ENCODE data around the gene MAP7D3. TPM values are rescaled to one million over a fixed set of nuclear protein-coding genes. Genes with fewer than 3 reads are reported as not detected.

Gene MAP7D3
- total and polyA plus RNA-seq, 2 of the 8 experiments (the other 6 are each of a cell fraction or from before 2014, with no cell fraction given) = 4.8 to 19.6 TPM

GRCh38 chrX:136220540-136220939, 30.7 kb downstream of the MAP7D3 start:
- H3K27me3 ChIP-seq (replicated peaks in 1 of 4; ENCODE audit: control insufficient read depth in 3 of 4, extremely low read depth in 1 of 4, insufficient read depth in 3 of 4, low read length in 3 of 4) = no peaks in the 10 kb centered on the region
- H3K4ac ChIP-seq (replicated peaks; ENCODE audit: insufficient read length, low read depth, low read length) = no peak overlapping the region
- no peak for TF ChIP-seq TCF12 (IDR thresholded peaks at IDR 0.05; ENCODE audit: low read depth, low read length)
- no peak for TF ChIP-seq KDM5A (IDR thresholded peaks at IDR 0.05; ENCODE audit: low read length)
- TF ChIP-seq RBBP5 (IDR thresholded peaks at IDR 0.05; ENCODE audit: borderline replicate concordance, low read depth, low read length) = no peak
- no peak for TF ChIP-seq HDAC2 (IDR thresholded peaks at IDR 0.05; ENCODE audit: borderline replicate concordance in 1 of 2, low read depth in 2 of 2, low read length in 2 of 2)
- no peak for TF ChIP-seq CTBP2 (IDR thresholded peaks at IDR 0.05; ENCODE audit: borderline replicate concordance, insufficient read depth, insufficient read length, low read length)
- no peak for TF ChIP-seq SAP30 (IDR thresholded peaks at IDR 0.05; ENCODE audit: insufficient read depth, insufficient replicate concordance, low read length)
- no peak for TF ChIP-seq ASH2L (IDR thresholded peaks at IDR 0.05; ENCODE audit: low read length)
- TF ChIP-seq SP1 (IDR thresholded peaks at IDR 0.05; ENCODE audit: low read depth, low read length) = no peak
- TF ChIP-seq SP4 (IDR thresholded peaks at IDR 0.05; ENCODE audit: low read length) = no peak
- TF ChIP-seq SP2 (IDR thresholded peaks at IDR 0.05; ENCODE audit: low read length) = no peak
- no peak for TF ChIP-seq PHF8 (conservative IDR thresholded peaks at IDR 0.05; ENCODE audit: low read depth, low read length)
- TF ChIP-seq CBX8 (IDR thresholded peaks at IDR 0.05; ENCODE audit: borderline replicate concordance, low read depth, low read length) = no peak
- no peak for TF ChIP-seq CEBPB (IDR thresholded peaks at IDR 0.05; ENCODE audit: low read depth, low read length)
- no peak for TF ChIP-seq GABPA (IDR thresholded peaks at IDR 0.05; ENCODE audit: borderline replicate concordance, insufficient read depth, low read length)
- H3K4me1 ChIP-seq (replicated peaks in 1 of 4; ENCODE audit: control insufficient read depth in 3 of 4, insufficient read depth in 4 of 4, low read length in 3 of 4) = no peaks in the 10 kb centered on the region
- no peak overlapping the region for H4K91ac ChIP-seq (replicated peaks; ENCODE audit: insufficient read length, low read length)
- H2AFZ ChIP-seq (ENCODE audit: low read length) = no peak overlapping the region
- H3K9ac ChIP-seq (replicated peaks in 1 of 4; ENCODE audit: extremely low read depth in 1 of 4, low read depth in 3 of 4, low read length in 3 of 4) = no peak overlapping the region
- no peak overlapping the region for H3K4me3 ChIP-seq (ENCODE audit: extremely low read depth in 1 of 4, insufficient read depth in 2 of 4, low read depth in 3 of 4, low read length in 4 of 4)
- no peak overlapping the region for H3K18ac ChIP-seq (ENCODE audit: extremely low read depth, low read length)
- peaks cover 0 to 1% of the 10 kb centered on the region in 2 experiments for H4K20me1 ChIP-seq (replicated peaks in 1 of 2; ENCODE audit: control insufficient read depth in 1 of 2, insufficient read depth in 2 of 2, low read length in 2 of 2)
- no peak overlapping the region for H3K4me2 ChIP-seq (ENCODE audit: insufficient read depth in 1 of 2, low read depth in 2 of 2, low read length in 2 of 2)
- DNase-seq (ENCODE audit: low read depth in 1 of 2, low spot score in 2 of 2) = no peak
- no peaks in the 10 kb centered on the region for H3K79me2 ChIP-seq (ENCODE audit: control insufficient read depth in 1 of 2, insufficient read depth in 2 of 2, low read length in 2 of 2)
- H3K9me3 ChIP-seq (ENCODE audit: insufficient read depth in 2 of 2, low read depth in 1 of 2, low read length in 1 of 2) = no peaks in the 10 kb centered on the region
- H3K56ac ChIP-seq (replicated peaks; ENCODE audit: insufficient read length, low read depth, low read length) = no peak overlapping the region
- H2BK12ac ChIP-seq (ENCODE audit: low read depth, low read length) = no peak overlapping the region
- no peaks in the 10 kb centered on the region for H3K79me1 ChIP-seq (ENCODE audit: low read depth, low read length)
- no peak overlapping the region for H4K5ac ChIP-seq (ENCODE audit: insufficient read length, low read depth, low read length)
- no peak overlapping the region for H2BK15ac ChIP-seq (ENCODE audit: low read length)
- FAIRE-seq = no peak
- no peak overlapping the region for H2BK120ac ChIP-seq (replicated peaks; ENCODE audit: low read depth, low read length)
- no peak overlapping the region for H2BK5ac ChIP-seq (ENCODE audit: low read depth, low read length)
- no peaks in the 10 kb centered on the region for H3K23me2 ChIP-seq (ENCODE audit: low read depth, low read length)
- H3K14ac ChIP-seq (ENCODE audit: insufficient read length) = no peak overlapping the region
- no peak overlapping the region for H2BK20ac ChIP-seq (ENCODE audit: low read length)
- ChIA-PET CTCF (ENCODE audit: partially characterized antibody) (interaction anchor here (1.0 kb wide), 1 partner anchor 192 kb away, joined by 5 read pairs; no protein-coding TSS in a partner anchor), POLR2A (ENCODE audit: partially characterized antibody) (no interaction called here)
- no peak overlapping the region for H2AK5ac ChIP-seq (ENCODE audit: low read depth, low read length)
- H3K36me3 ChIP-seq (ENCODE audit: control insufficient read depth in 2 of 4, insufficient read depth in 4 of 4, low read length in 3 of 4) = peaks cover 5 to 41% (median 15%) of the 10 kb centered on the region in 4 experiments; a peak in 6 of 8 replicates
- H3K23ac ChIP-seq (ENCODE audit: insufficient read length) = no peak overlapping the region
- H3K27ac ChIP-seq (ENCODE audit: low read depth, low read length) = no peak overlapping the region
- 97% methylated on average over 4 of the region's 4 CpGs; no CpG with 5 or more reads in 1 of the 2 experiments for WGBS, 2 experiments (ENCODE audit: extremely low coverage in 1 of 2, insufficient coverage in 1 of 2, insufficient read length in 1 of 2, insufficient replicate concordance in 2 of 2, low coverage in 1 of 2, low lambda C conversion rate in 2 of 2, missing lambda C conversion rate in 1 of 2)
- no peak overlapping the region for H4K8ac ChIP-seq (ENCODE audit: extremely low read depth, insufficient read depth, low read length)
